ENCODE data around the gene CRLF1. TPM values are rescaled to one million over a fixed set of nuclear protein-coding genes. Genes with fewer than 3 reads are reported as not detected.

Gene CRLF1
- total RNA-seq, 1 experiment from 2014 or later: 0.40 TPM

DNA sequence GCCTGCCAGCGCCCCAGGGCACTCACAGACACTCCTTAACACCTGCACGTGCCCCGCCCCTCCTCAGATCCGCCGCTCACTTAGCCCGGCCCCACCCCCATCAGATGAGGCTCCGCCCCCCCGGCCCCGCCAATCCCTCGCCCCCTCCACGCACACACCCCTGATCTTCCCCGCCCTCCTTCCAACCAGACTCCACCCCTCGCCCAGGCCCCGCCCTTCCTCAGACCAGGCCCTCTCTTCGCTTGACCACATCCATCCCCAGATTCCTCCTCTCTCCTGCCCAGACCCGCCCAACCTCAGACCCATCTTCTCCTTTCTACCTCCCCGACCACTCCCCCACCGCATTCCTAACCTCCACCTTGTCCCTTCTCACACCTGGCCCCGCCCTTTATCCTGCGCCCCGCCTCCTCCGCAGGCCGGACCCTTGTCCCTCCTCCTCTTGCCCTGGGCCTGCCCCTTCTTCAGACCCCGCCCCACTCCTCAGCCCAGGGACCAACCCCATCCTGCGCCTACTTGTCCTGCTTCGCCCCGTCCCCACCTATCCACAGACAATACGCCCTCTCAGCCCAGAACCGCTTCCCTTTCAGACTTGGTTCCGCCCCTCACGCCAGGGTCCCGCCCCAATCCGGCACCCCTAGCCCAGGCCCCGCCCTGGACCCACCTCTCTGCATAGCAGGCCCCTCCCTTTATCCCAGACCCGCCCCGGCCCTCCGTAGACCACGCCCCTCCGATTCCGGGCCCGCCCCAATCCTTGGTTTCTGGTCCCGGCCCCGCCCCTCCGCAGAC lies 29.8 kb upstream of the CRLF1 start:
- peak; percentile 96 for DNase-seq (ENCODE audit: low read depth)

DNA sequence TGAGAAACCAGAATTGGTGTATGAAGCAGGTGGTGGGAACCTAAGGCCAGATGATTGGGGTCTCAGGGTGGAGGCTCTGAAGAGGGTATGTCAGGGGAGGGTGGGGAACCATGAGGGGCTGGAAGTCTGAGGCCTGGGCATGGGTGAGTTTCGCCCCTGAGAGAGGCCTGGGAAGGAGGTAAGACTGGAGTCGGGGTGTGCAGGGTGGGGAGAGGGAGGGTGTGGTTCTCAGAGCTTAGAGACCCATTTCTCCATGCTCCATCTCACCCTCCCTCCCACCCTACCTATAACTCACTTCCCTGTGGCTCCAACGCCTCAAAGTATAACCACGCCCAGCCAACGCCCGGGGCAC lies 29.2 kb upstream of the CRLF1 start:
- DNase-seq (ENCODE audit: low read depth): no peak

DNA sequence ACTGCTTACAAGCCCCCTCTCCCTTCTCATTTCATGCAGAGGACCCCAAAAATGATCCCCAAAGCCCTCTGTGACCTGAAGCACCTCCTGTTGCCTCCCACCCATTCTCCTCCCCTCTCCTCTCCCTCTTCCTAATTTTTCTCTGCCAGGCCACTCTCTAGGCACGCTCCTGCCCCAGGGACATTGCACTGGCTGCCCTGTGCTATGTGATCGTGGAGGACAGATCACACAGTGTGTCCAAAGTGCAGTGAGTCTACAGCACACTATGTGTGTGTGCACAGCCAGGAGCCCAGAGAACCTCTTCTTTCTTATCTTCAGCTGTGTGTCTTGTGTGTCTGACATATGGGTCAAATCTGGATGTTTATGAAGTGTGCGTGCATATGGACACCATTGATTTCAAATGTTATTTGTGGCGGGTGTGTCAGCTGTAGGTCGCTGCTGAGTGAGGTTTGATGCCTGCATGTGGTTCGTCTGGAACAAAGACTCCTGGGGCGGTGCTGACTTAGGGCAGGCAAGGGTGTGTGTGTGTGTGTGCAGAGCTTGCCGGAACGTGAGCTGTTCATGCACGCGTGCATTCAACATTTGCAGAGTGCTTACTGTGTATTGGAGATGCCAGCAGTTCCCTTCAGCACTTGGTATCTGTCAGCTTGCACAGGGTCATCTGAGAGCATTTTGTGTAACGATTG lies 28.2 kb upstream of the CRLF1 start:
- DNase-seq (ENCODE audit: low read depth): no peak

DNA sequence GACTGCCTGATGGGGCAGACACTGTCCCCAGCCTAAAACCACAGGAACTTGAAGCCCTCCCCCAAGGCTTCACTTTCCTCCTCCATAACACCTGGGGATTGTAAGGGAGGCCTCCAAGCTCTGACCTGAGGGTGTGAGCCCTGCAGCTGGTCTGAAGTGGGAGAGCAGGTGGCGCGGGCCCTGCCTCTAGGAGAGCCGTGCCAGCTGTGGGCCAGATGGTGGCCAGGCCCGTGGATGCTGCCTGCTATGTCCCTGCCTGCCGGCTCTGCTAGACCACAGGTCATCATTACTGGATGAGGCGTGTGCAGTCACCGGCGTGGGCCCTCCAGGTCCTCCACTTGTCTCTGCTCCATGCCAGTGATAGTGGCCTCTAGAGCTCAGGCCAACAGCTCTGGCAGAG lies 26.7 kb upstream of the CRLF1 start:
- DNase-seq (ENCODE audit: low read depth): no peak

DNA sequence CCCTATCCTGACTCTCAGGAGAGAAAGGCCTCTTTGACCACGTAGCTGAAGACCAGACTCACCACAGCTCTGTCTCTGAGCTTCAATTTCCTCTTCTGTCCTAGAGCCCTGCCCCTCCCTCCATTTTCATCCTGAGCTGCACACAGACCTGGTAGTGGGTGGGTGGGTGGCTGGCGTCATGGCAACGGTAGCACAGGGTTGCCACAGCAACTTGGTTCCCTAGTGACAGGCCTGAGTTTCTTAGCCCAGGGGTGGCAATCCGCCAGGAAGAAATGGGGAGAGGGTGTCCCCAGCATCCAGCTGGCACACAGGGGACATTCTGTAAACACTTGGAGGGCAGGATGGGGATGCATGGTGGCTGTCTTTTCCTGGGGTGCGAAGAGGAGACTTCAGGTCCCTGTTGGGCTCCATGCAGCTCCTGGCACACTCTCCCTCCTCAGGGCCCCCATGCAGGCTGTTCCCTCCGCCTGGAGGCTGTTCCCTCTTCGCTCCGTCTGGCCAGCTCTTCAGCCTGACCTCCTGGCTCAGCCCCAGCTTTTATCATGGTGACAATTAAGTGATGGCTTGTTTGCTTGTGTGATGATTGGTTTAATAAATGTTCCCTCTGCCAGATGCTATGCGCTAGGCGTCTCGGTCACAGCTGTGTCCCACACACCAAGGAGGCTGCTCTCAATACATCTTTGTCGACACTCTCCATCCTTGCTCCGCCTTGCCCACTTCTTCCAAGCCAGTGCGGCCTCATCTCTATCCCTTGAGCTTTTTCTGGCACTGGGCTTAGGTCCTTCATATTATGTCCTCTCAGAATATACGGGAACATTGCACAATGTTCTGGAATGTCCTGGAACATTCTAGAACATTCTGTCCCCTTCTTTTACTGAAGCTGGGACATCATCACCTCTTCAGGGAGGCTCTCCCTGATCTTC lies 22.8 kb upstream of the CRLF1 start:
- DNase-seq (ENCODE audit: low read depth): no peak

DNA sequence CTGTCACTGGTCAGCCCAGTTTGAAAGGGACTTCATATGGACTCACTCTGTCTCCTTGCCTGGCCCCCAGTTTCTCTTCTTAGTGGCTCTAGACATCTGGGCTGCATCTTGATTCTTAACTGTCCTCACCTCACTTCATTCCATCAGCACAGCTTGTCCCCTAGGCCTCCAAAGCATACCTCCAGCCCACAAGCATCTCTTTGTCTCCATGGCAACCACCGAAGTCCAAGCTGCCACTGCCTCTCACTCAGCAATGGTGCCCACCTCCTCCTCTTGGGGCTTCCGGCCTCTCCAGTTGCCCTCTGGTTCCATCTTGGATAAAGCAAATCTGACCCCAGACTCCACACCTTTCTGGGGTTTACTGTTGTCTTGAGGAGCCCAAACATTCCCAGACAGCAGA lies 20.3 kb upstream of the CRLF1 start:
- DNase-seq (ENCODE audit: low read depth): no peak

DNA sequence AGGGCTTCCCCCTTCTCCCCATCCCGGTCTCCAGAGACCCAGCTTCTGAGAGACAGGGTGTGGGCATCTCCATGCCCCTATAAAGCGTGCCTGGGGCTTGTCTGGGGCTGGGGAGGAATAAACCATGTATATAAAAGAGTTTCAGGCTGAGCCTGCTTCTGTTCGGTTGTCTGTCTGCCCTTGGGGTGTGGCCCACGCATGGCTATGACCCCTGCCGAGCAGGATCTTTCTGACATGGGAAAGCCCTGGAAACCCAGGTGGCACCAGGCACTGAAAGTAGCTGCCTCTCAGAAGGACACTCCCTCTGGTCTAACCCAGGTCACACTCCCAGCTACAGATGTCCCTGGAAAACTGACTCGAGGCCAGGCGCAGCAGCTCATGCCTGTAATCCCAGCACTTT lies 14.3 kb upstream of the CRLF1 start:
- DNase-seq (ENCODE audit: low read depth): no peak

DNA sequence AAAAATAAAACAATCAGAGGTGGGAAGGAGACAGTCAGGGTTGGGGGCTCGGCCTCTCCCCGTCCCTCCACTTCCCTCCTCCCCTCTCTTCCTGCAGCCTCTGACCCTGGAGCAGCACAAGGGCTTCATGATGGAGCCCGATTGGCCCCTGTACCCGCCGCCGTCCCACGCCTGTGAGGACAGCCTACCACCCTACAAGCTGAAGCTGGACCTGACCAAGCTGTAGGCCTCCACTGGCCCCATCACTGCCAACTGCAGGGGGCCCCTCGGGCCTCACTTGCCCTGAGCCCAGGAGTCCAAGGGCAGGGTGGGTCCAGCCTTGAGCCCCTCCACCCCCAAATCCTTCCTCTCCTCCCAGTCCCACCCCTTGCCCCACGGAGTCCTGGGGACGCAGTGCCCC lies 13.7 kb upstream of the CRLF1 start:
- DNase-seq (ENCODE audit: low read depth): no peak

DNA sequence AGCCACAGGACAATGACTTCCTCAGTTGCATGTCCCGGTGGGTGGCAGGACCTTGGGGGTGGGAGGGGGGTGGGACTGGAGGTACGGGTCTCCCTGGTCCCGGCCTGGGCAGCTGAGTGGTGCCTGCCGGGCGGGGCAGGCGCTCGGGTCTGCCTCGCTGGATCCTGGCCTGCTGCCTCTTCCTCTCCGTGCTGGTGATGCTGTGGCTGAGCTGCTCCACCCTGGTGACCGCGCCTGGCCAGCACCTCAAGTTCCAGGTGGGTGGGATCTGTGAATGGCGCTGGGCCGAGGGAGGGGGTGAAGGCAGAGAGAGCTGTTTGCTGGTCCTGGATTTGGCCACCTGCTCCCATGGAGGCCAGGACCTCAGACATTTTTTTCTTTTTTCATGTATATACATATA lies 11.6 kb upstream of the CRLF1 start:
- DNase-seq (ENCODE audit: low read depth): no peak

DNA sequence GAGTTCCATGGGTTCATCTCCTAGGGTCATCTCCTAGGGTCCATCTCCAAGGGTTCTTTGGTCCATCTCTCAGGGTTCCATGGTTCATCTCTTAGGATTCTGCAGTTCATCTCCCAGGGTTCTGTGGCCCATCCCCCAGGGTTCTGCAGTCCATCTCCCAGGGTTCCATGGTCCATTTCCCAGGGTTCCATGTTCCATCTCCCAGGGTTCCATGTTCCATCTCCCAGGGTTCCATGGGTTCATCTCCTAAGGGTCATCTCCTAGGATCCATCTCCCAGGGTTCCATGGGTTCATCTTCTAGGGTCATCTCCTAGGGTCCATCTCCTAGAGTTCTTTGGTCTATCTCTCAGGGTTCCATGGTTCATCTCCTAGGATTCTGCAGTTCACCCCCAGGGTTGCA lies 11.0 kb upstream of the CRLF1 start:
- no peak for DNase-seq (ENCODE audit: low read depth)

DNA sequence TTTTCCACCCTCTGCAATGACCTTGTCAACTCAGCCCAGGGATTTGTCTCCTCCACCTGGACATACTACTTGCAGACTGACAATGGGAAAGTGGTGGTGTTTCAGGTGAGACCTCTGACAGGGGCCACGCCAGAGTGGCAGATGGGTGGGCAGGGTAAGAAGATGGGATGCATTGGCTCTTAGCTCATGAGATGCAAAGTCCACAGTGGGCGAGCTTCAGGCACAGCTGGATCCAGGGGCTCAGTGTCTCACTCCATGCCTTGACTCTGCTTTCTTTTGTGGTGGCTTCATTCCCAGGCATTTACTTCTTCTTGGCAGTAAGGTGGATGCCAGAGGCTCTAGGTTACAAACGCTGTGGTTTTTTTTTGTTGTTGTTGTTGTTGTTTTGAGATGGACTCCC lies 9.4 kb upstream of the CRLF1 start:
- DNase-seq (ENCODE audit: low read depth): no peak

DNA sequence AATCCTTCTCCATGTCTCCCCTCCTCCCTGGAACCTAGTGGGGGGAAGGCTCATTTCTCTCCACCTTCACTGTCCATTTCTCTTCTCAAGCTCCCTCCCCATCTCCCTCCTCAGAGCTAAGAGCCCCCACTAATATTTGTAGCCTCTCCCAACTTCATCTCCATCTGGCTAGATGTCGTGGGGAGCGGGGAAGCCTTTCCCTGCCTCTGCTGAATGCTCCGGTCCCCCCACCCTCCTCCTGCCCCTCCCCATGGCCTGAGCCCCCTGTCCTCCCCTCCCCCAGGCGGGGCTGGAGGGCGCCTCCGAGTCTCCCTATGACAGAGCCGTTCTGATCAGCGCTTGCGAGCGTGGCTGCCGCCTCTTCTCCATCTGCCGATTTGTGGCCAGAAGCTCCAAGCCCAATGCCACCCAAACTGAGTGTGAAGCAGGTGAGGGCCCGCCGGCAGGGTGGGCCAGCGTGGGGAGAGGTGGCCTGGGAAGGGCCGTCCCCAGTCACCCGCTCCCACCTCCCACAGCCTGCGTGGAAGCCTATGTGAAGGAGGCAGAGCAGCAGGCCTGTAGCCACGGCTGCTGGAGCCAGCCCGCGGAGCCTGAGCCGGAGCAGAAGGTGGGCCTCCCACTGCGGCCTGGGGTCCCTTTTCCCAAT lies 7.1 kb upstream of the CRLF1 start:
- DNase-seq (ENCODE audit: low read depth): no peak

DNA sequence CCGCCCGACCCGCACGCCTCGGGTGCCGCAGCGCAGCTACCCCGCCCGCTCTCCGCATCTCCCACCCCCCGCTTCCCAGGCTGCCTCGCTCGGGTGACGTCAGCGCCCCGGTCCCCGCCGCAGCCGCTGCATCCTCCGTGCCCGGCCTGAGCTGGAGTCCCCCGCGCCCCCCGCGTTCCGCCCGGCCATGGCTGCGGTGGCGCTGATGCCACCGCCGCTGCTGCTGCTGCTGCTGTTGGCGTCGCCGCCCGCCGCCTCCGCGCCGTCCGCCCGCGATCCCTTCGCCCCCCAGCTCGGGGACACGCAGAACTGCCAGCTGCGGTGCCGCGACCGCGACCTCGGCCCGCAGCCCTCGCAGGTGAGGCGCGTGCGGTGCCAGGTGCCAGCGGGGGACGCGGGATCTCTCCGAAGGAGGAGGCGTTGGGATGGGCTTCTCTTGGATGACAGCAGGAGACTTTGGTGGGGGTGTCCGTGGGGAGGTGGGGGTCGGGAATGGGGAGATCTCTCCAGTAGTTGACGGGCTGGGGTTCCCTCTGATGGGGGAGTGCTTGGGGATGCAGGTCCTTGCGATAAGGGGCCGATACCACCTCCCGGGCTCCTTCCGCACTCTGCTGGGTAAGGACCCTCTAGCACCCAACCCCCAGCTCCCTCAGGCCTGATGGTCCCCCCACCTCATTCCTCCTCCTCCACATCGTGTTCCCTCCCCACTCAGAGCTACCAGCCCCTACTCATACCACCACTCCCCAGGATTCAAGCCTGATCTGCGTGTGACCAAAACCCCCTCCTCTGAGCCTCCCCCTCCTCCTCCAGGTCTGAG lies 6.4 kb upstream of the CRLF1 start, which contains the start of gene TMEM59L:
TMEM59L (plus strand) TSS at position 99 of the 817 bp plus-strand sequence; CDS start at position 188, 89 bp downstream.
- DNase-seq (ENCODE audit: low read depth): peak; percentile 41

DNA sequence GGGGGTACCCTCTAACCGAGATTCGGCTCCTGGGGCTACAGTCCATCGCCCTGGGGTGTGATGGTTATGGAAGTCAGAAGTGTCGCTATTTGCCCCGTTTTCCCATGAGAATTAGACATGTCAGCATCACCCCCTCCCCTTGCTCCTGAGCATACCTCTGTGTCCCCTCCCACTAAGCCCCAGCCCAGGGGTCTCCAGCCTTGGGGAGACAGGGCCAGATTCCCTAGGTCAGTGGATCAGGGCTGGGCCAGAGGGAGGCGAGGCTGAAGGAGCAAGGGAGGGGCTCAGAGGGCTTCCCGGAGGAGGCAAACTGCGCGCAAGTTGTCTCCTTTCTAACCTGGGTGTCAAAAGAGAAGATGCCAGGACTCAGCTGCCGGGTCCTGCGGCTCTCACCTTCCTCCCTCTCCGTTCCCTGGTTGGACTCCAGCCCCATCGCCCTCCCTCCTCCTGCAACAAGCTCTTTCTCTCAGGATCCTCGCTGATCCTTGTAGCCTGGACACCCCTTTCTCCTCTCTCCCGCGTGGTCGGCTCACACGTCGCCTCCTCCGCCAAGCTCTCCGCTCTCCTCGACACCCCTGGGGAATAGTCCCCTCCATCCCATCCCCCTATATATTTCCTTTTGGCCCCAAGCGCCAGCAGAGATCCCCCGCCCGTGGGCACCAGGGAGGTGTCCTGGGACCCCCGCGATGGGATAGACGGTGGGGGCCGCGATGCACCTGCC lies 5.6 kb upstream of the CRLF1 start:
- DNase-seq (ENCODE audit: low read depth): no peak

DNA sequence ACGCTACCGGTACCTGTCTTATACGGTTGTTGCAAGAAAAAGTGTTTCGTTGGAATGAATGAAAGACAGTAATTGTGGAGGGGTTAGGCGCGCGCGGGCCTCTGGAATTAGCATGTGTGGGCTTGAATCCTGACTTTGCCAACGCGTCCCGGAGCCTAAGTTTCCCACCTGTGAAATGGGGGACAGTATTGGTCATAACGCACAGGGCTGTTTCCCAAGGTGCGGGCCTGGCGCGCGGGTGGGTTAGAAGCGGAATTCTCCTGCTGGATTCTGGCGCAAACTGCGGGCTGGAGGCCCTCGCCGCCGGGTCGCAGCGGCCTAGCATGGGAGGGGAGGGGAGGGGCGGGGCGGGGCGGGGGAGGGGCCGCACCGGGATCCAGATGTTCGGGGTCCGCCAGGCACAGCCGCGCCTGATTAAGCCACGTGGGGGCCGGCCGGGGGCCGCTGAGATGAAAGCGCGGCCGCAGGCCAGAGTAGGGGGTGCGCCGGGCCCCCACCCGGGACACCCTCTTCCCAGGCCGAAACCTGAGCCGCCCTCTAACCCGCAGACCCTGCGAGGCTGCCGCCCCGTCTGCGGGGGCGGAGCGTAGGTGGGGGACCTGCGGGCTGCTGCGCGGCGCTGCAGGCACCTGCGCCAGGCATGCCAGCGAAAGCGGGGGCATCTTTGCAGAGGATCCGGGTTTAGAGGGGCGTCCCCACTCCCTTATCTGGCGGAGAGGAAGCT lies 4.9 kb upstream of the CRLF1 start:
- DNase-seq (ENCODE audit: low read depth): no peak

DNA sequence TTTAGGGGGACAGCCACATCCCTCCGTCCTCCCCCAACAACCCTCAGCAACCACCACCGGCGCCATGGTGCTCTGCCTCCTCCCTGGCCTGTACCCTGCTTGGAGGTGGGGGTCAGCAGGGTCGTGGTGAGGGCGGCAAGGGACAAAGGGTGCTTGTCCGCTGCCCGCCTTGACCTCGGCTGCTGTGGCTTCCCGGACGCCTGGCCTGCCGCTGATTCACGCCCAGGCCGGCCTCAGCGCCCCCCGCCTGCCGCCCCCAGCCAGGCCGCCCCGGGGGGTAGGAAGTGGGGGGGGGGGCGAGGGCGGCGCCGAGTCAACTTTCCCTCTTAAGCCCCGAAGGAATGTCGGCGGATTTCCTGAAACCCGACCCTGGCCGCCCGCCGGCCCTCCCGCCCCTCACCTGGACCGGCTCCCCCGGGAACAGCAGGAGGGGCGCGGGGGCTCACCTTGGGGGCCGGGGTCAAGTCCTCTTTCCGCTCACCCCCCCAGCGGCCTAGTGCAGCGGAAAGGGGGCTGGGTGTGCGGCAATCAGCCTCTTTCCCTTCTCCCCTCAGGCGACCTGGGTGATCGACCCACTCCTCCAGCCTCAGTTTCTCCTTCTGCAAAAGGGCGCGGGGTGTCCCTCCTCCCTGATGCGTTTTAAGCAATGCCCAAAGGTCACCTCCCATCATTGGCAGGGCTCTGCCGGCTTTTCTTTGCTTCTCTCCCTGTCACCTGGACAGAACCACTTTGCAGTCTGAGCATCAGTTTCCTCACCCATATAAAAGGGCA lies 4.1 kb upstream of the CRLF1 start:
- no peak for DNase-seq (ENCODE audit: low read depth)

DNA sequence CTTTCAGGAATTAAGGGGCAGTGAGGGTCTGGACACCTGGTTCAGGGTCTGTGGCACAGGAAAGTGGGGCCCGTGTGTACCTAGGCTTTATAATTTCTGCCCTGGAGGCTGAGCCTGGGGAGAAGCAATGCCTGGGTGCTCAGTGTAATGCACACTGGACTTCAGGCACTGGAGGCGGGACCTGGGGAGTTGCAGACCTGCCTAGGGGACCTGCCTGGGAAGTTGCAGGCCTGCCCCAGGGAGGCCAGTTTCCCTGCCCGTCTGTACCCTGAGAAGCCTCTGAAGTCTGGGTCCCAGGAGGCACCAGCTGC lies 3.6 kb upstream of the CRLF1 start:
- no peak for DNase-seq (ENCODE audit: low read depth)

DNA sequence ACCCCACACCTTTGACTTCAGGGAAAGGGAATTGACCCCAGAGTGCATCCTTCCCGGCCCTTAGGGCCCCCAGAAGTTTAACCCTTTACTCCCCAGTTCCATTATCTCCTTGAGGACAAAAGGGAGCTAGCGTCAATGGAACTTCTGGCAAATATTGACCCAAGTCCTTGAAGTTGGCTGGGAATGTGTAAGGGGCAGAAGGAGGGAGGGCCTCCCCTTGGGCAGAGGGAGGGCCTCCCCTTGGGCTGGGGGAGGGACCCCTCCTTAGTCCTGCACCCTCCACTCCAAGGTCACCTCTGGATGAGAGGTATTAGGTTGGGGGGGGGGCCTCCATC lies 3.1 kb upstream of the CRLF1 start:
- no peak for DNase-seq (ENCODE audit: low read depth)

Data from Daoy (cell line).